ENCODE measurements around the gene PRKCA.

The PRKCA gene

DNA sequence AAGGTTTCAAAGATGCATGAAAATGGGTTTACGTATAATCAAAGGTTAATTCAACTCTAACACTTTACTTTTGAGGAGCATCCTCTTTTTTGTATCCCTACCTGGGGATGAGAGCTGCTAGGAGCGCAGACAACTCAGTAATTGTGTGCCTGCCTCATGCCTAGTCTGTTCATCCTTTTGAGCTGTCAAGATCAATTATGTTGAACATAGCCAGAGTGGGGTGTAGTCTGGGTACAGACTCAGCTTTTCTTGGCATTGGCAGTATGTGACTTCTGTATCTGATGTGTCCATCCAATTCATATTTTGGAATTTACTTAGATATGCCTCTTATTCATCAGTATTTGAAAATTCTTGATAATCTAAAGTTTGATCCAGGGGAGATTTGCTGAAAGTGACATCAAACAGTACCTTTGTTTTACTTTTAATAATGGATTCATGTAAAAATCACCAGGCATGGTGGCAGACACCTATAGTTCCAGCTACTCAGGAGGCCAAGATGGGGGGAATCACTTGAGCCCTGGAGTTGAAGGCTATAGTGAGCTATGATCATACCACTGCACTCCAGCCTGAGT is 24.1 kb downstream of the PRKCA start:
- Histone ChIP-seq H3K4me2 (ENCODE audit: low read length) (no peak overlapping the region), H3K4me1 (ENCODE audit: low read length) (no peaks in the 10 kb centered on the region), H3K79me2 (ENCODE audit: low read length) (no peaks in the 10 kb centered on the region)

DNA sequence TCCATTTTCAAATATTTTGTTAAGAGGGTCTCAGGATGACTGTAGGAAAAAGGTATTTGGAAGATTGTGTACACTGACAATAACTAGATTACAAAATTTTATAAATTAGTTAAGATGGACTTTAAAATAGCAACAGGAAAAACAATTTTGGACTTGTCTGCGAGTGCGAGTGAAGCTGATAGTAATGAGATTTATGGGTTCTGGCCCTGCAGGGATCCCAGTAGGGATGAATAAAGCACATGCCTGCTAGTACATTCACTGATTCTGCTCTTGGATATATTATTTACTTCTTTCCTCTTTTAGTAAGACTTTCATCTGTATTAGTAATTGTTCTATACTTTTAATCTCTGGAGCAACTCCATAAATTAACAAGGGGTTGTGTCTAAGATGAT is 28.2 kb downstream of the PRKCA start:
- TF ChIP-seq, protein P1, sequence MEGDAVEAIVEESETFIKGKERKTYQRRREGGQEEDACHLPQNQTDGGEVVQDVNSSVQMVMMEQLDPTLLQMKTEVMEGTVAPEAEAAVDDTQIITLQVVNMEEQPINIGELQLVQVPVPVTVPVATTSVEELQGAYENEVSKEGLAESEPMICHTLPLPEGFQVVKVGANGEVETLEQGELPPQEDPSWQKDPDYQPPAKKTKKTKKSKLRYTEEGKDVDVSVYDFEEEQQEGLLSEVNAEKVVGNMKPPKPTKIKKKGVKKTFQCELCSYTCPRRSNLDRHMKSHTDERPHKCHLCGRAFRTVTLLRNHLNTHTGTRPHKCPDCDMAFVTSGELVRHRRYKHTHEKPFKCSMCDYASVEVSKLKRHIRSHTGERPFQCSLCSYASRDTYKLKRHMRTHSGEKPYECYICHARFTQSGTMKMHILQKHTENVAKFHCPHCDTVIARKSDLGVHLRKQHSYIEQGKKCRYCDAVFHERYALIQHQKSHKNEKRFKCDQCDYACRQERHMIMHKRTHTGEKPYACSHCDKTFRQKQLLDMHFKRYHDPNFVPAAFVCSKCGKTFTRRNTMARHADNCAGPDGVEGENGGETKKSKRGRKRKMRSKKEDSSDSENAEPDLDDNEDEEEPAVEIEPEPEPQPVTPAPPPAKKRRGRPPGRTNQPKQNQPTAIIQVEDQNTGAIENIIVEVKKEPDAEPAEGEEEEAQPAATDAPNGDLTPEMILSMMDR (IDR thresholded peaks at IDR 0.05; ENCODE audit: low read depth, low read length) = no peak
- TF ChIP-seq EZH2phosphoT487 (IDR thresholded peaks at IDR 0.05; ENCODE audit: low read depth) = no peak
- Histone ChIP-seq H3K4me2 (ENCODE audit: low read length) (no peak overlapping the region), H3K4me1 (ENCODE audit: low read length) (no peaks in the 10 kb centered on the region), H3K27ac (ENCODE audit: low read length) (no peak overlapping the region), H3K4me3 (ENCODE audit: low read length) (no peak overlapping the region), H3K9ac (ENCODE audit: low read length) (no peak overlapping the region), H2AFZ (ENCODE audit: low read depth, low read length) (no peak overlapping the region), H3K36me3 (replicated peaks; ENCODE audit: low read depth, low read length) (no peaks in the 10 kb centered on the region), H3K9me3 (ENCODE audit: insufficient read depth, low read length) (no peaks in the 10 kb centered on the region), H3K27me3 (ENCODE audit: low read depth, low read length) (no peaks in the 10 kb centered on the region), H3K79me2 (ENCODE audit: low read length) (no peaks in the 10 kb centered on the region), H4K20me1 (ENCODE audit: insufficient read depth, low read length) (no peaks in the 10 kb centered on the region)

More for the DNA sequence above, 24.1 kb downstream of the PRKCA start:
- no peaks in the 10 kb centered on the region for H3K36me3 ChIP-seq (replicated peaks; ENCODE audit: low read depth, low read length)
- no peaks in the 10 kb centered on the region for H3K27me3 ChIP-seq (ENCODE audit: low read depth, low read length)
- no peaks in the 10 kb centered on the region for H3K9me3 ChIP-seq (ENCODE audit: insufficient read depth, low read length)
- no peak overlapping the region for H3K9ac ChIP-seq (ENCODE audit: low read length)
- H2AFZ ChIP-seq (ENCODE audit: low read depth, low read length) = no peak overlapping the region
- no peak overlapping the region for H3K27ac ChIP-seq (ENCODE audit: low read length)
- H3K4me3 ChIP-seq (ENCODE audit: low read length) = no peak overlapping the region
- TF ChIP-seq, protein P1 (IDR thresholded peaks at IDR 0.05; ENCODE audit: low read depth, low read length) = no peak
- no peak for TF ChIP-seq EZH2phosphoT487 (IDR thresholded peaks at IDR 0.05; ENCODE audit: low read depth)
- no peaks in the 10 kb centered on the region for H4K20me1 ChIP-seq (ENCODE audit: insufficient read depth, low read length)

DNA sequence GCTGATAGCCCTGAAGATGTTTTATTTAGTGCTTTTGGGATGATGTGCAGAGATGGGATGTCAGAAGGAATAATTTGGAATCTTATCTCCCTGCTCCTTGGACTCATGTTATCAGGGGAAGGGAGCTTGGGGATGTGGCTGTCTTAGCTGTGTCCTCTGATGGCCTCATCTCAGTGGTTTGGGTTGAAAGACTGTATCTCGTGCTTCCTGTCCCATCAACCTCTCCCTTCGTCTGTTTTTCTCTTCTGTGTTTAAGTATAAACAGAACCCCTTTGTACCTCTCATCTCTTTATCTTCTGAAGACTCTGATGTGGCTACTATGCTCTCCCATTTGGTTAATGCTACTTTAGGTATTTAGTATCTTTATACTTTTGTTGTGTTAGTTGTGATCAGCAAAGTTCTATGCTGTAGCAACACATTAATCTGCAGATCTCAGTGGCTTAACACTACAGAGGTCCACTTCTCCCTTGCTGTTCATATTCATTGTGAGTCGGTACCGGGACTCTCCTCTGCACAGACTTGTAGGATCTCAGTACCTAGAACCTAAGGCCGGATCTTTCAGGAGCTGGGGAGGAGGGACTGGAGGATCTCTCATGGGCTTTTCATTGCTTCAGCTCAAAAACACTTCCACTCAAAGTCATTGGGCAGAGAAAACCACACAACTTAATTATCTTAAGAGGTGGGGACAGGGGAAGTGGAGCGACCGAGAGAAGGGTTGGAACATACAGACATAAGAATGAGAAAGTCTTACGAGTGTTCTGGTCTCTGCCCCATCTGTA is 28.8 kb downstream of the PRKCA start:
- H2AFZ ChIP-seq (ENCODE audit: low read depth, low read length) = no peak overlapping the region
- no peaks in the 10 kb centered on the region for H3K36me3 ChIP-seq (replicated peaks; ENCODE audit: low read depth, low read length)
- H3K9me3 ChIP-seq (ENCODE audit: insufficient read depth, low read length) = no peaks in the 10 kb centered on the region
- H3K79me2 ChIP-seq (ENCODE audit: low read length) = no peaks in the 10 kb centered on the region
- no peak overlapping the region for H3K4me2 ChIP-seq (ENCODE audit: low read length)
- no peaks in the 10 kb centered on the region for H3K4me1 ChIP-seq (ENCODE audit: low read length)
- TF ChIP-seq, protein P1 (IDR thresholded peaks at IDR 0.05; ENCODE audit: low read depth, low read length) = no peak
- no peak for TF ChIP-seq EZH2phosphoT487 (IDR thresholded peaks at IDR 0.05; ENCODE audit: low read depth)
- no peaks in the 10 kb centered on the region for H4K20me1 ChIP-seq (ENCODE audit: insufficient read depth, low read length)
- no peak overlapping the region for H3K9ac ChIP-seq (ENCODE audit: low read length)
- no peak overlapping the region for H3K27ac ChIP-seq (ENCODE audit: low read length)
- H3K27me3 ChIP-seq (ENCODE audit: low read depth, low read length) = no peaks in the 10 kb centered on the region
- H3K4me3 ChIP-seq (ENCODE audit: low read length) = no peak overlapping the region

DNA sequence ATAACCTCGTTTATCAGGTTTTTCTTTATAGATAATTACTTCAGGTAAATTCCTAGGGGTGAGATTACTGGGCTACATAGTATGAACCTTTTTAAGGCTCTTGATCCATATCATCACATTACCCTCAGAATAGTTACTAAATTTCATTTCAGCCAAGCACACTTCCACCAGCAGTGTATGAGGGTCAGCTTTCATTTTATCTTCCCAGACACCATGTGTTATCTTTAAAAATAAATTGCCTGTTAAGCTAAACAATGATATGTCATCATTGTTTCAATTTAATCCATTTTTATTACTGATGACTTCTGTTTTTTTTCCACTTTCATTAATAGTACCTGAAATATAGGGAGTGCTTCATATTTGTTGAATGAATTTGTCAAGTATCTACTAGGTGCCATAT is 33.4 kb downstream of the PRKCA start:
- H3K4me1 ChIP-seq (ENCODE audit: low read length) = no peaks in the 10 kb centered on the region
- no peak overlapping the region for H2AFZ ChIP-seq (ENCODE audit: low read depth, low read length)
- no peak for TF ChIP-seq EZH2phosphoT487 (IDR thresholded peaks at IDR 0.05; ENCODE audit: low read depth)
- TF ChIP-seq, protein P1 (IDR thresholded peaks at IDR 0.05; ENCODE audit: low read depth, low read length) = no peak
- H3K9ac ChIP-seq (ENCODE audit: low read length) = no peak overlapping the region
- H3K4me2 ChIP-seq (ENCODE audit: low read length) = no peak overlapping the region
- H3K27me3 ChIP-seq (ENCODE audit: low read depth, low read length) = no peaks in the 10 kb centered on the region
- H4K20me1 ChIP-seq (ENCODE audit: insufficient read depth, low read length) = no peaks in the 10 kb centered on the region
- no peak overlapping the region for H3K27ac ChIP-seq (ENCODE audit: low read length)
- H3K4me3 ChIP-seq (ENCODE audit: low read length) = no peak overlapping the region
- H3K9me3 ChIP-seq (ENCODE audit: insufficient read depth, low read length) = no peaks in the 10 kb centered on the region
- H3K36me3 ChIP-seq (replicated peaks; ENCODE audit: low read depth, low read length) = no peaks in the 10 kb centered on the region
- H3K79me2 ChIP-seq (ENCODE audit: low read length) = no peaks in the 10 kb centered on the region
